Caco-2 (cell line): ENCODE data around the gene OR6K6. TPM values are rescaled to one million over a fixed set of nuclear protein-coding genes. Genes with fewer than 3 reads are reported as not detected.

Experiments used
- BruUV-seq: library from RNA; stranded (reverse); fragments of 400-500 nt; replicated peaks from 2 replicates; lab custom pipeline; 2021; lab: Mats Ljungman, UMichigan
- CTCF ChIA-PET: fragments of 300-600 bp; sonication (Branson Sonifier 250); formaldehyde crosslinking; loops from one replicate; lab custom pipeline; 2022; ENCODE audit warnings: antibody characterized with exemption; lab: Charles Lee
- POLR2A ChIA-PET: fragments of 300-600 bp; sonication (Branson Sonifier 250); formaldehyde crosslinking; loops from one replicate; lab custom pipeline; 2022; ENCODE audit warnings: antibody characterized with exemption; lab: Charles Lee
- DNase-seq, 2 experiments: peaks; one replicate each; pipeline versions ENCODE4 v3.0.0 to v3.0.0-alpha.2; 2020 to 2022
- H3K27me3 ChIP-seq: replicated peaks from 2 replicates; pipeline ENCODE4 v1.6.0; 2011; ENCODE audit warnings: low read length; ENCODE audit not compliant: control insufficient read depth, insufficient read depth
- H3K36me3 ChIP-seq: 2 replicates; pipeline ENCODE4 v1.5.1; 2011; ENCODE audit warnings: low read length; ENCODE audit not compliant: control insufficient read depth, insufficient read depth
- H3K4me1 ChIP-seq: fragments of 250-450 bp; sonication (Bioruptor Pico); 2 replicates; pipeline ENCODE4 v1.5.1; 2020; ENCODE audit warnings: mild to moderate bottlenecking
- H3K4me3 ChIP-seq: 2 replicates; pipeline ENCODE4 v1.5.1; 2011; ENCODE audit warnings: low read depth, mild to moderate bottlenecking, control low read depth, low read length
- H3K9me3 ChIP-seq: fragments of 250-450 bp; sonication (Bioruptor Pico); 2 replicates; pipeline ENCODE4 v1.5.1; 2020; ENCODE audit warnings: mild to moderate bottlenecking, moderate library complexity
- H3K27ac Mint-ChIP-seq: one replicate; pipeline ENCODE4 v1.8.0; 2022; ENCODE audit warnings: mixed read lengths; ENCODE audit not compliant: unreplicated experiment
- H3K27me3 Mint-ChIP-seq: one replicate; pipeline ENCODE4 v1.8.0; 2022; ENCODE audit warnings: mixed read lengths; ENCODE audit not compliant: insufficient read depth, unreplicated experiment
- H3K36me3 Mint-ChIP-seq: one replicate; pipeline ENCODE4 v1.8.0; 2022; ENCODE audit warnings: mild to moderate bottlenecking, mixed read lengths; ENCODE audit not compliant: insufficient read depth, unreplicated experiment
- H3K4me1 Mint-ChIP-seq: one replicate; pipeline ENCODE4 v1.8.0; 2022; ENCODE audit warnings: low read depth, mixed read lengths; ENCODE audit not compliant: unreplicated experiment
- H3K4me3 Mint-ChIP-seq: one replicate; pipeline ENCODE4 v1.8.0; 2022; ENCODE audit warnings: mild to moderate bottlenecking, moderate library complexity, mixed read lengths; ENCODE audit not compliant: unreplicated experiment
- H3K9me3 Mint-ChIP-seq: one replicate; pipeline ENCODE4 v1.8.0; 2022; ENCODE audit warnings: mixed read lengths; ENCODE audit not compliant: unreplicated experiment
- intact Hi-C: fragments of 100-400 bp; cut with micrococcal nuclease; formaldehyde crosslinking; loops from one replicate; pipeline ENCODE4 v1.10.0; 2022; ENCODE audit not compliant: unreplicated experiment
- total RNA-seq: library from RNA; stranded (reverse); gene quantifications from 2 replicates; pipeline ENCODE4 v1.2.3, GENCODE V29; 2022
- TF ChIP-seq, protein P1 (sequence below), 2 experiments: fragments of 200-600 bp in 1 of 2; IDR thresholded peaks; 1 replicate in 1 of 2; 2 replicates in 1 of 2; pipeline versions ENCODE4 v1.5.1 to v1.8.0; 2011 to 2022; ENCODE audit warnings: antibody characterized with exemption in 1 of 2, control low read depth in 1 of 2, inconsistent platforms in 1 of 2, low read depth in 1 of 2, low read length in 1 of 2, mild to moderate bottlenecking in 1 of 2, moderate library complexity in 1 of 2; ENCODE audit not compliant: insufficient read depth in 1 of 2, severe bottlenecking in 1 of 2, unreplicated experiment in 1 of 2

Gene OR6K6
- total RNA-seq, 1 experiment from 2014 or later = not detected

DNA sequence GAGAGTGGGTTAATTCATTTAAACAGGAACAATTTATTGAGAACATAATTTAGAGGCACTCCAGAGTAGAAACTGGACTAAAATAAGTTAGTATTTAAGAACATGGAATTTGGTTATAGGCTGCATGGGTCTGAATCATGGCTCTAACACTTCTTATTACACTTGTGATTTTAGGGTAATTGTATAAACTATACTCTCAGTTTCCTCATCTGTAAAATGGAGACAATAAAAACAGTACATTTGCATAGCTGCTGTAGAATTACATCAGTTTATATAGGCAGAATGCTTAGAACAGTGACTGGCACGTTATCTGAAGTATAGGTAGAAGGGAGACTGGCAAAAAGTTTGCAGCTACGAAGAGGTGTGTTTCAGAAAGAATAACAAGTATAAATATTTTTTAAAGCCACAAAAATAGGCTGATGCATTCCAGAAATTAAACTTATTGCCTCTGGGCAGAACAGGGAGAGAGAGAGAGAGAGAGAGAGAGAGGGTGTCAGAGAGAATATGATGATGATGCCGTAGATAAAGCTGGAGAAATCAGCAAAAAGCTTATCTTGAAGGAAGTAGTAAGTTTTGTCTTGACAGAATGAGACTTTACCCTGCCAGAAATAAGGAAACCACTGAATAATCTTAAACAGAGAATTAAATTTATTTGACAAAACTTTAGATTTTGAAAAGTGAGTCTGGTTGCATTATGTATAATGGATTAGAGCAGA lies 25.9 kb upstream of the OR6K6 start:
- Mint-ChIP-seq H3K27ac (no peak overlapping the region), H3K36me3 (no peaks in the 10 kb centered on the region), H3K4me3 (no peak overlapping the region), H3K27me3 (peaks cover 6% of the 10 kb centered on the region), H3K9me3 (no peaks in the 10 kb centered on the region), H3K4me1 (no peaks in the 10 kb centered on the region)
- no TSS peak for BruUV-seq
- Histone ChIP-seq H3K4me3 (no peak overlapping the region), H3K4me1 (no peaks in the 10 kb centered on the region), H3K36me3 (no peaks in the 10 kb centered on the region), H3K27me3 (no peaks in the 10 kb centered on the region), H3K9me3 (no peaks in the 10 kb centered on the region)
- CTCF ChIA-PET = no interaction called here
- POLR2A ChIA-PET = no interaction called here
- intact Hi-C loops = no loop called here
- no peak for DNase-seq
- TF ChIP-seq, protein P1, sequence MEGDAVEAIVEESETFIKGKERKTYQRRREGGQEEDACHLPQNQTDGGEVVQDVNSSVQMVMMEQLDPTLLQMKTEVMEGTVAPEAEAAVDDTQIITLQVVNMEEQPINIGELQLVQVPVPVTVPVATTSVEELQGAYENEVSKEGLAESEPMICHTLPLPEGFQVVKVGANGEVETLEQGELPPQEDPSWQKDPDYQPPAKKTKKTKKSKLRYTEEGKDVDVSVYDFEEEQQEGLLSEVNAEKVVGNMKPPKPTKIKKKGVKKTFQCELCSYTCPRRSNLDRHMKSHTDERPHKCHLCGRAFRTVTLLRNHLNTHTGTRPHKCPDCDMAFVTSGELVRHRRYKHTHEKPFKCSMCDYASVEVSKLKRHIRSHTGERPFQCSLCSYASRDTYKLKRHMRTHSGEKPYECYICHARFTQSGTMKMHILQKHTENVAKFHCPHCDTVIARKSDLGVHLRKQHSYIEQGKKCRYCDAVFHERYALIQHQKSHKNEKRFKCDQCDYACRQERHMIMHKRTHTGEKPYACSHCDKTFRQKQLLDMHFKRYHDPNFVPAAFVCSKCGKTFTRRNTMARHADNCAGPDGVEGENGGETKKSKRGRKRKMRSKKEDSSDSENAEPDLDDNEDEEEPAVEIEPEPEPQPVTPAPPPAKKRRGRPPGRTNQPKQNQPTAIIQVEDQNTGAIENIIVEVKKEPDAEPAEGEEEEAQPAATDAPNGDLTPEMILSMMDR (IDR thresholded peaks at IDR 0.05; ENCODE audit: insufficient read depth in 1 of 2, low read depth in 1 of 2, low read length in 1 of 2, severe bottlenecking in 1 of 2, unreplicated experiment in 1 of 2) = no peak

DNA sequence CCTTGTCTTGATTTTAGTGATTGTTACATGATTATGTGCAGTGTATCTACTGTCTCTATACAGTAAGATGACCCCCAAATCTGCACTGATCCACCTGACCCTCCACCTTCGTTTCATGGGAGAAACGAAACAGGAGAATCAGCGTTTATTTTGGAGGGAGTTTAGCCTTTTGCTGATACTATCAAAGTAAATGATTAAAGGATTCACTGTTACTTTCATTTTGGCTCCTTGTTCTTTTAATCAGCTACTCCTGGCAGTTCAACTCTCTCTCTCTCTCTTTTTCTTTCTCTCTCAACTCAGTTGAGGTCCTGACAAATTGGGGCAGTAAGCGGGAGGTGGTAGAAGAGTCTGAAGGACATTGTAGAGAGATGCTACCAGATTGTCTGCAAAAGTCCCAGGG lies 24.1 kb upstream of the OR6K6 start:
- Mint-ChIP-seq H3K4me1 (no peaks in the 10 kb centered on the region), H3K36me3 (no peaks in the 10 kb centered on the region), H3K27me3 (peaks cover 6% of the 10 kb centered on the region), H3K27ac (no peak overlapping the region), H3K4me3 (no peak overlapping the region), H3K9me3 (no peaks in the 10 kb centered on the region)
- no TSS peak for BruUV-seq
- intact Hi-C loops = no loop called here
- Histone ChIP-seq H3K4me3 (no peak overlapping the region), H3K9me3 (no peaks in the 10 kb centered on the region), H3K36me3 (no peaks in the 10 kb centered on the region), H3K4me1 (no peaks in the 10 kb centered on the region), H3K27me3 (no peaks in the 10 kb centered on the region)
- CTCF ChIA-PET = no interaction called here
- no peak for DNase-seq
- POLR2A ChIA-PET = no interaction called here
- TF ChIP-seq, protein P1 (IDR thresholded peaks at IDR 0.05; ENCODE audit: insufficient read depth in 1 of 2, low read depth in 1 of 2, low read length in 1 of 2, severe bottlenecking in 1 of 2, unreplicated experiment in 1 of 2) = no peak

DNA sequence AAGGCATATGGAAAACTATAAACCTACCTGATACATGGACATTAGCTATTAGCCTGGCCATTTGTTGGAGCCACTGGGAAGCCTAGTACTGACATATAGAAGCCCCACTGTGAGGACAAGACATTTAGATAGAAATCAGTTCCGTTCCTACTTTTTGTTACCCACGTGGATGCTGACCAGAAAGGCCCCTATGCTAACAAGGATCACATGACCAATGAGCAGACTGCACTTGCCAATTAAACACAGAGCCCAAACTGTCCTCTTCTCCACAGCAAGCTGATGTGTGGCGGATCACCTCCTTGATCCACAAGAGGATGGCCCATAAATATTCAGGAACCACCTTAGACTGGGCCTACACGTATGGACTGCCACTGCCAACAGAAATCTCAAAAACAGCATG lies 22.8 kb upstream of the OR6K6 start:
- H3K4me1 Mint-ChIP-seq = no peaks in the 10 kb centered on the region
- H3K27ac Mint-ChIP-seq = no peak overlapping the region
- intact Hi-C loops = no loop called here

More for the DNA sequence above, 22.8 kb upstream of the OR6K6 start:
- Mint-ChIP-seq H3K36me3 (no peaks in the 10 kb centered on the region), H3K4me3 (no peak overlapping the region), H3K27me3 (peaks cover 6% of the 10 kb centered on the region), H3K9me3 (no peaks in the 10 kb centered on the region)
- no TSS peak for BruUV-seq
- POLR2A ChIA-PET = no interaction called here
- no peaks in the 10 kb centered on the region for H3K4me1 ChIP-seq
- H3K36me3 ChIP-seq = no peaks in the 10 kb centered on the region
- CTCF ChIA-PET = no interaction called here
- H3K27me3 ChIP-seq = no peaks in the 10 kb centered on the region
- no peak for DNase-seq
- TF ChIP-seq, protein P1 (IDR thresholded peaks at IDR 0.05; ENCODE audit: insufficient read depth in 1 of 2, low read depth in 1 of 2, low read length in 1 of 2, severe bottlenecking in 1 of 2, unreplicated experiment in 1 of 2) = no peak
- no peaks in the 10 kb centered on the region for H3K9me3 ChIP-seq
- no peak overlapping the region for H3K4me3 ChIP-seq
